Cardiac septum (tissue), 1 donor: ENCODE results near the gene IZUMO1. TPM values are rescaled to one million over a fixed set of nuclear protein-coding genes. Genes with fewer than 3 reads are reported as not detected.

Experiments used
- DNase-seq: peaks from one replicate; pipeline ENCODE4 v3.0.0-alpha.2; 2020; ENCODE audit warnings: low spot score
- intact Hi-C: fragments of 100-400 bp; cut with DNase I; formaldehyde crosslinking; loops from one replicate; pipeline ENCODE4 v1.14.0; 2022
- total RNA-seq: library from RNA; stranded (reverse); fragmentation: NEBNext Ultra II Directional; extraction: Animal tissue kit (Norgen Biotek cat#: 25700); gene quantifications from one replicate; pipeline ENCODE4 v1.2.1, GENCODE V29; 2021
- donor health status: DM: no; HTN: no; CAD: no.

IZUMO1 gene
- total RNA-seq, 1 donor from 2014 or later = 0.83 TPM

- intact Hi-C loops = no loop called here
Observed at GRCh38 chr19:48740164-48740972, 6.3 kb downstream of the IZUMO1 start, which contains the start of gene RASIP1. Gene RASIP1 (minus strand): TSS chr19:48740610. CDS start chr19:48740282, 328 bp downstream.

GRCh38 chr19:48739404-48740163, 7.1 kb downstream of the IZUMO1 start:
- DNase-seq = no peak
- intact Hi-C loops = loop anchor here (2.0 kb wide), 1 partner anchor 65 kb away; no protein-coding TSS in a partner anchor

More at GRCh38 chr19:48740164-48740972, 6.3 kb downstream of the IZUMO1 start, which contains the start of gene RASIP1:
- DNase-seq = no peak

- intact Hi-C loops = loop anchor here (2.0 kb wide), 1 partner anchor 64 kb away; no protein-coding TSS in a partner anchor
- peak; percentile 96 for DNase-seq
Observed at GRCh38 chr19:48738557-48739403, 7.9 kb downstream of the IZUMO1 start.

GRCh38 chr19:48737360-48737998, 9.2 kb downstream of the IZUMO1 start:
- no peak for DNase-seq
- intact Hi-C loops = no loop called here

GRCh38 chr19:48735031-48735615, 11.6 kb downstream of the IZUMO1 start:
- intact Hi-C loops = no loop called here

GRCh38 chr19:48734625-48735024, 12.1 kb downstream of the IZUMO1 start:
- no peak for DNase-seq
- intact Hi-C loops = no loop called here

More at GRCh38 chr19:48735031-48735615, 11.6 kb downstream of the IZUMO1 start:
- no peak for DNase-seq

- intact Hi-C loops = no loop called here
- no peak for DNase-seq
Observed at GRCh38 chr19:48731452-48731851, 15.3 kb downstream of the IZUMO1 start.

- DNase-seq = no peak
- intact Hi-C loops = no loop called here
Observed at GRCh38 chr19:48728911-48729664, 17.6 kb downstream of the IZUMO1 start.

GRCh38 chr19:48726556-48726955, 20.2 kb downstream of the IZUMO1 start:
- DNase-seq = no peak
- intact Hi-C loops = no loop called here

GRCh38 chr19:48724796-48725753, 21.6 kb downstream of the IZUMO1 start:
- no peak for DNase-seq
- intact Hi-C loops = no loop called here

- no peak for DNase-seq
- intact Hi-C loops = no loop called here
Observed at GRCh38 chr19:48722196-48722708, 24.5 kb downstream of the IZUMO1 start.

- intact Hi-C loops = no loop called here
- DNase-seq = peak; percentile 98
Observed at GRCh38 chr19:48720613-48721296, 26.0 kb downstream of the IZUMO1 start.

- no peak for DNase-seq
- intact Hi-C loops = no loop called here
Observed at GRCh38 chr19:48720251-48720612, 26.5 kb downstream of the IZUMO1 start.

GRCh38 chr19:48719263-48720171, 27.2 kb downstream of the IZUMO1 start, which contains the start of gene MAMSTR:
Gene MAMSTR (minus strand): TSS chr19:48719725. CDS start chr19:48719031, 694 bp downstream.
- intact Hi-C loops = no loop called here

GRCh38 chr19:48718711-48719231, 27.9 kb downstream of the IZUMO1 start:
- intact Hi-C loops = no loop called here
- DNase-seq = no peak

More at GRCh38 chr19:48719263-48720171, 27.2 kb downstream of the IZUMO1 start, which contains the start of gene MAMSTR:
- no peak for DNase-seq
